Measurements from ENCODE around the gene CRYGS. TPM values are rescaled to one million over a fixed set of nuclear protein-coding genes. Genes with fewer than 3 reads are reported as not detected.

Gene CRYGS
- total RNA-seq, 1 experiment from 2014 or later: 7.2 TPM

DNA sequence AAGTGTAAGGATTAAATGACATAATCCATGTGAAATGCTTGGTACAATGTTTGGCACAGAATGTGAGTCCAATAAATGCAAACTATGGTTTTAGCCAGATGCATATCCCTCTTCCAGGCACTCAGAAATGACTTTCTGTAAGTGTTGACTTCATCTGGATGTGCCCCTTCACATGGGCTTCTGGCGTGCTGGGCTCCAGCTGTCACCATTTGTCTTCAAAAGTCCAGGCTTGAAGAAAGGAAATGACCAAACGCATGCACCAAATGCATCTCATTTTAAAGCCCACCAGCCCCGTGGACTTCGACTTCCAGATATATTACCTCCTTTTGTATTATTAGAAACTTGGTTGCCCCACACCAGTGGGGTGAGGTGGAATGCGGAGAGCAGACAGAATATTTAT, 23.7 kb downstream of the CRYGS start:
- Mint-ChIP-seq H3K4me1 (ENCODE audit: low read depth, unreplicated experiment) (no peaks in the 10 kb centered on the region), H3K36me3 (ENCODE audit: insufficient read depth, unreplicated experiment) (no peaks in the 10 kb centered on the region), H3K27me3 (ENCODE audit: unreplicated experiment) (peaks cover 79% of the 10 kb centered on the region), H3K4me3 (ENCODE audit: low read depth, unreplicated experiment) (no peak overlapping the region), H3K27ac (ENCODE audit: unreplicated experiment) (no peak overlapping the region), H3K9me3 (ENCODE audit: low read depth, unreplicated experiment) (no peaks in the 10 kb centered on the region)
- no peak for TF ChIP-seq CTCF (IDR thresholded peaks at IDR 0.05; ENCODE audit: unreplicated experiment)
- DNase-seq: no peak
- BruUV-seq (replicated peaks): no TSS peak
- CTCF ChIA-PET: interaction anchor here (0.9 to 1.3 kb wide), 2 partner anchors 20 to 168 kb away, joined by 4 to 5 read pairs; no protein-coding TSS in a partner anchor
- intact Hi-C loops (cut with micrococcal nuclease; ENCODE audit: unreplicated experiment): no loop called here

DNA sequence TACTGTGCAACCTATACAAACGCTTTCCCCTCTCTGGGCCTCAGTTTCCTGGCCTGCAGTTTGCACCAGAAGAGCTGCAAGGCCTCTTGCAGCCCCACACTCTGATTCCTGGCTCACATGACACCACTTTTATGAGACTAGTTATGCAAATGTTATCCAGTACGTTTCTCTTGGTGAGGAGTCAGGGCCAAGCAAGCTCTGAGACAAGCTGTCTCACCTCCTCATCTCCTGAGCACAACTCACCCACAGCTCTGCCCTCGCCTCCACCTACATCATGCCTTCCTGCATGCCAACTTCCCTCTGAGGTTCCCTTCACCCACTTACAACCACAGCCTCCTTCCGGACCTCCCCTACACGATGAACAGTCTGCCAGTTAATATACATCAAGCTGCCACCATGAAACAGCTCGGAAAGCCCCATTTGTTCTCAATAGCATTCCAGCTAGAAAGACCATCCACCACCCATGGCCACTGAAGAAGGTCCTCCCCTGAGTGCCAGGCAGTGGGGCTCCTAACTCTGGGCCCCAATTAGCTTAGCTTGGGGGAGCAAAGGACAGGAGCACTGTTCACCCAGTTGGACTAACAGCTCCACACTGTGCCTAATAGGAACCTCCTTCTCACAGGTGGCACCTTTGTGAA, 25.0 kb downstream of the CRYGS start:
- Mint-ChIP-seq H3K27ac (ENCODE audit: unreplicated experiment) (no peak overlapping the region), H3K36me3 (ENCODE audit: insufficient read depth, unreplicated experiment) (no peaks in the 10 kb centered on the region), H3K4me3 (ENCODE audit: low read depth, unreplicated experiment) (no peak overlapping the region), H3K27me3 (ENCODE audit: unreplicated experiment) (peaks cover 92% of the 10 kb centered on the region), H3K9me3 (ENCODE audit: low read depth, unreplicated experiment) (no peaks in the 10 kb centered on the region), H3K4me1 (ENCODE audit: low read depth, unreplicated experiment) (no peaks in the 10 kb centered on the region)
- no peak for TF ChIP-seq CTCF (IDR thresholded peaks at IDR 0.05; ENCODE audit: unreplicated experiment)
- intact Hi-C loops (cut with micrococcal nuclease; ENCODE audit: unreplicated experiment): no loop called here
- no peak for DNase-seq
- no TSS peak for BruUV-seq (replicated peaks)
- CTCF ChIA-PET: interaction anchor here (0.6 to 1.3 kb wide), 2 partner anchors 22 to 160 kb away, joined by 3 to 5 read pairs; no protein-coding TSS in a partner anchor

GRCh38 chr3:186517218-186517617, 27.0 kb downstream of the CRYGS start:
- no peak for DNase-seq
- H3K27me3 Mint-ChIP-seq (ENCODE audit: unreplicated experiment): peaks cover 97% of the 10 kb centered on the region
- H3K27ac Mint-ChIP-seq (ENCODE audit: unreplicated experiment): no peak overlapping the region
- no TSS peak for BruUV-seq (replicated peaks)
- CTCF ChIA-PET: no interaction called here
- intact Hi-C loops (cut with micrococcal nuclease; ENCODE audit: unreplicated experiment): no loop called here
- H3K4me1 Mint-ChIP-seq (ENCODE audit: low read depth, unreplicated experiment): no peaks in the 10 kb centered on the region
- H3K9me3 Mint-ChIP-seq (ENCODE audit: low read depth, unreplicated experiment): no peaks in the 10 kb centered on the region
- no peak overlapping the region for H3K4me3 Mint-ChIP-seq (ENCODE audit: low read depth, unreplicated experiment)
- TF ChIP-seq CTCF (IDR thresholded peaks at IDR 0.05; ENCODE audit: unreplicated experiment): no peak
- no peaks in the 10 kb centered on the region for H3K36me3 Mint-ChIP-seq (ENCODE audit: insufficient read depth, unreplicated experiment)

DNA sequence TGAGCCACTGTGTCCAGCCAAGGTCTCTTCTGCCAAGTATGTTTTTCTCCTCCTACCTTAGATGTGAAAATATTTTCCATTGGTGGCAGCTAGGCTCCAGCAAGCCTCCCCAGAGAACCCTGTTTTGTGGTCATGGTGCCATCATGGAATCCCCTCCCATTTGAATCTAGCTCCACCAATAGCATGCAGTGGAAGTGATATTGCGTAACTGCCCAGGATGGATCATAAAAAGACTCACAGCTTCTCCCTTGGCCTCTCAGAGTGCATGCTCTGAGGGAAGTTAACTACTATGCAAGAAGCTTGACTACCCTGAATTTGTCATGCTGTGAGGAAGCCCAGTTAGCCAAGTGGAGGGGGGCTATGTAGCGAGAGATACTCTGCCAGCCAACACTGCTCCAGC, 27.5 kb downstream of the CRYGS start:
- no peak for DNase-seq
- no peak for TF ChIP-seq CTCF (IDR thresholded peaks at IDR 0.05; ENCODE audit: unreplicated experiment)
- no peaks in the 10 kb centered on the region for H3K4me1 Mint-ChIP-seq (ENCODE audit: low read depth, unreplicated experiment)
- H3K27ac Mint-ChIP-seq (ENCODE audit: unreplicated experiment): no peak overlapping the region
- CTCF ChIA-PET: interaction anchor here (0.9 kb wide), 1 partner anchor 26 kb away, joined by 3 read pairs; no protein-coding TSS in a partner anchor
- no peaks in the 10 kb centered on the region for H3K36me3 Mint-ChIP-seq (ENCODE audit: insufficient read depth, unreplicated experiment)
- intact Hi-C loops (cut with micrococcal nuclease; ENCODE audit: unreplicated experiment): no loop called here
- peaks cover 97% of the 10 kb centered on the region for H3K27me3 Mint-ChIP-seq (ENCODE audit: unreplicated experiment)
- BruUV-seq (replicated peaks): no TSS peak
- H3K4me3 Mint-ChIP-seq (ENCODE audit: low read depth, unreplicated experiment): no peak overlapping the region
- no peaks in the 10 kb centered on the region for H3K9me3 Mint-ChIP-seq (ENCODE audit: low read depth, unreplicated experiment)
